Endodermal cell (in vitro differentiated cells): ENCODE results near the gene DNAH11. TPM values are rescaled to one million over a fixed set of nuclear protein-coding genes. Genes with fewer than 3 reads are reported as not detected.

ENCODE experiments used
- DNase-seq: peaks from one replicate; pipeline ENCODE4 v3.0.0-alpha.2; 2017
- H3K27ac ChIP-seq: 2 replicates; pipeline ENCODE4 v1.5.1; 2013; ENCODE audit warnings: mild to moderate bottlenecking, low read depth, low read length, moderate library complexity
- H3K27me3 ChIP-seq: 2 replicates; pipeline ENCODE4 v1.6.1; 2013; ENCODE audit warnings: mild to moderate bottlenecking, low read length, moderate library complexity; ENCODE audit not compliant: insufficient read depth, control insufficient read depth, poor library complexity, severe bottlenecking
- H3K36me3 ChIP-seq: 2 replicates; pipeline ENCODE4 v1.7.0; 2013; ENCODE audit warnings: mild to moderate bottlenecking, low read length, moderate library complexity; ENCODE audit not compliant: control insufficient read depth, insufficient read depth
- H3K4me1 ChIP-seq: one replicate; pipeline ENCODE4 v1.7.0; 2013; ENCODE audit warnings: low read length; ENCODE audit not compliant: control insufficient read depth, insufficient read depth
- H3K4me3 ChIP-seq: 2 replicates; pipeline ENCODE4 v1.5.1; 2013; ENCODE audit warnings: mild to moderate bottlenecking, low read length, moderate library complexity
- H3K9ac ChIP-seq: 2 replicates; pipeline ENCODE4 v1.6.1; 2013; ENCODE audit warnings: mild to moderate bottlenecking, low read length, moderate library complexity; ENCODE audit not compliant: poor library complexity, severe bottlenecking; ENCODE audit errors: extremely low read depth
- H3K9me3 ChIP-seq: 2 replicates; pipeline ENCODE4 v1.6.1; 2013; ENCODE audit warnings: mild to moderate bottlenecking, low read length, moderate library complexity; ENCODE audit not compliant: control insufficient read depth
- H3K27ac Mint-ChIP-seq: 2 replicates; pipeline ENCODE4 v1.8.0; 2020; ENCODE audit warnings: mixed read lengths
- H3K27me3 Mint-ChIP-seq: 2 replicates; pipeline ENCODE4 v1.8.0; 2021; ENCODE audit warnings: mild to moderate bottlenecking, mixed read lengths; ENCODE audit not compliant: insufficient read depth
- H3K36me3 Mint-ChIP-seq: 2 replicates; pipeline ENCODE4 v1.8.0; 2020; ENCODE audit warnings: low read depth, mixed read lengths
- H3K4me1 Mint-ChIP-seq: 2 replicates; pipeline ENCODE4 v1.8.0; 2020; ENCODE audit warnings: mixed read lengths
- H3K4me3 Mint-ChIP-seq: 2 replicates; pipeline ENCODE4 v1.8.0; 2020; ENCODE audit warnings: mild to moderate bottlenecking, moderate library complexity, mixed read lengths
- H3K9me3 Mint-ChIP-seq: 2 replicates; pipeline ENCODE4 v1.8.0; 2020; ENCODE audit warnings: mild to moderate bottlenecking, mixed read lengths
- CTCF ChIP-seq: fragments of 200-600 bp; sonication (generic); conservative IDR thresholded peaks from 2 replicates; pipeline ENCODE4 v1.5.0; 2021; ENCODE audit warnings: antibody characterized with exemption, mild to moderate bottlenecking
- WGBS, 2 experiments: methylation state at CpG; one replicate each; pipeline versions ENCODE4 v1.1.5 to v1.1.7; 2013; ENCODE audit warnings: missing lambda C conversion rate in 2 of 2, mixed read lengths in 1 of 2; ENCODE audit not compliant: insufficient coverage in 1 of 2, insufficient read length in 1 of 2; 5-methylcytosine and 5-hydroxymethylcytosine counted together
- total RNA-seq, 2 donors: library from RNA; stranded (reverse); fragmentation: NEBNext Ultra II Directional in 1 of 2; extraction: Animal tissue kit (Norgen Biotek cat#: 25700) in 1 of 2; gene quantifications; 2 replicates in 1 of 2; 3 replicates in 1 of 2; pipeline ENCODE4 v1.2.1, GENCODE V29; 2021

Gene DNAH11
- total RNA-seq, 2 donors from 2014 or later = 0.80 to 0.99 TPM

GRCh38 chr7:21771906-21772610 lies 229.2 kb downstream of the DNAH11 start:
- Mint-ChIP-seq H3K9me3 (no peaks in the 10 kb centered on the region), H3K4me3 (no peak overlapping the region), H3K36me3 (no peaks in the 10 kb centered on the region), H3K27me3 (peaks cover 96% of the 10 kb centered on the region), H3K4me1 (peaks cover 24% of the 10 kb centered on the region), H3K27ac (peak overlapping the region; percentile 33)
- 0% methylated on average over 3 to 5 of the region's 5 CpGs for WGBS, 2 experiments
- Histone ChIP-seq H3K4me3 (no peak overlapping the region), H3K27ac (no peak overlapping the region), H3K9ac (no peak overlapping the region), H3K27me3 (peaks cover 94% of the 10 kb centered on the region), H3K36me3 (no peaks in the 10 kb centered on the region), H3K9me3 (no peaks in the 10 kb centered on the region), H3K4me1 (peaks cover 6% of the 10 kb centered on the region)
- peak; percentile 89 for DNase-seq
- no peak for TF ChIP-seq CTCF

GRCh38 chr7:21773326-21773725 lies 230.5 kb downstream of the DNAH11 start:
- Mint-ChIP-seq H3K27ac (no peak overlapping the region), H3K4me3 (no peak overlapping the region), H3K36me3 (no peaks in the 10 kb centered on the region), H3K9me3 (no peaks in the 10 kb centered on the region), H3K4me1 (peaks cover 24% of the 10 kb centered on the region), H3K27me3 (peaks cover 95% of the 10 kb centered on the region)
- Histone ChIP-seq H3K4me3 (no peak overlapping the region), H3K27me3 (peaks cover 96% of the 10 kb centered on the region), H3K9ac (no peak overlapping the region), H3K9me3 (no peaks in the 10 kb centered on the region), H3K27ac (no peak overlapping the region), H3K36me3 (no peaks in the 10 kb centered on the region), H3K4me1 (peaks cover 6% of the 10 kb centered on the region)
- 73% methylated on average over 2 of the region's 3 CpGs; no CpG with 5 or more reads in 1 of the 2 experiments for WGBS, 2 experiments
- TF ChIP-seq CTCF = no peak
- no peak for DNase-seq

DNA sequence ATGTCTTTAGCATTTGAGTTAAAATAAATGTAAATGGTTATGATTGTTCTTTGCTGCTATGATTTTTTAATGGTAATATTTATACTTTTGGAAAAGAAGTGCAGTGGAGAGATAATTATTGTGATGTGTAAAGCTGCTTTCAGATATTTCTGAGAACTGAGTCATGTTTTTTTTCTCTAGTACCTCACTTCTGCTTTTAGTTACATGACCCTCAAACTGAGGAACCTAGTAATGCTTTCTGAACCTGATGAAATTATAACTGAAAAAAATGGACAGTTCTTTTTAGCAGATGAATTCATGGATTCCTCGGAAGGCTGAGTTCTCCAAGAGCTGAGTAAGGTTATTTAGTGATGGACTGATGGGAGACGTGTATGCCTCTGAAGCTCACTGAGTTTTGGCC lies 235.1 kb downstream of the DNAH11 start:
- peaks cover 12% of the 10 kb centered on the region for H3K4me1 Mint-ChIP-seq
- no peak overlapping the region for H3K27ac ChIP-seq
- WGBS, 2 experiments = 89% methylated on average over 1 of the region's 2 CpGs; no CpG with 5 or more reads in 1 of the 2 experiments
- no peak overlapping the region for H3K4me3 Mint-ChIP-seq
- peaks cover 90% of the 10 kb centered on the region for H3K27me3 ChIP-seq
- no peak for TF ChIP-seq CTCF
- H3K4me3 ChIP-seq = no peak overlapping the region
- no peaks in the 10 kb centered on the region for H3K36me3 ChIP-seq
- H3K27ac Mint-ChIP-seq = no peak overlapping the region
- peaks cover 82% of the 10 kb centered on the region for H3K27me3 Mint-ChIP-seq
- DNase-seq = no peak
- no peaks in the 10 kb centered on the region for H3K9me3 ChIP-seq
- no peak overlapping the region for H3K9ac ChIP-seq
- no peaks in the 10 kb centered on the region for H3K9me3 Mint-ChIP-seq
- peaks cover 6% of the 10 kb centered on the region for H3K4me1 ChIP-seq
- H3K36me3 Mint-ChIP-seq = no peaks in the 10 kb centered on the region
